Suprapubic skin (tissue), 4 donors: ENCODE measurements around the gene MRPL3. TPM values are rescaled to one million over a fixed set of nuclear protein-coding genes. Genes with fewer than 3 reads are reported as not detected.

Source experiments
- DNase-seq, 2 donors: peaks; one replicate each; pipeline ENCODE4 v3.0.0-alpha.2; 2019; ENCODE audit warnings: low spot score in 2 of 2
- H3K27ac ChIP-seq: fragments of 200-600 bp; sonication (generic); one replicate; pipeline ENCODE4 v1.5.1; 2019
- H3K27me3 ChIP-seq: fragments of 200-600 bp; sonication (generic); one replicate; pipeline ENCODE4 v1.5.1; 2019
- H3K36me3 ChIP-seq: fragments of 200-600 bp; sonication (generic); one replicate; pipeline ENCODE4 v1.5.1; 2019
- H3K4me1 ChIP-seq: fragments of 200-600 bp; sonication (generic); one replicate; pipeline ENCODE4 v1.5.1; 2019
- H3K4me3 ChIP-seq: fragments of 200-600 bp; sonication (generic); one replicate; pipeline ENCODE4 v1.5.1; 2019; ENCODE audit warnings: mild to moderate bottlenecking
- H3K9me3 ChIP-seq: fragments of 200-600 bp; sonication (generic); one replicate; pipeline ENCODE4 v1.5.1; 2019
- EP300 ChIP-seq: sonication (generic); formaldehyde crosslinking; IDR thresholded peaks from one replicate; pipeline ENCODE4 v1.6.1; 2017; ENCODE audit warnings: antibody characterized with exemption
- POLR2A ChIP-seq, 2 donors: fragments of 450-650 bp; IDR thresholded peaks; one replicate each; pipeline ENCODE4 v1.6.1; 2017; ENCODE audit warnings: antibody characterized with exemption in 2 of 2, mild to moderate bottlenecking in 2 of 2, moderate library complexity in 2 of 2
- POLR2AphosphoS5 ChIP-seq, 3 donors: sonication (generic); formaldehyde crosslinking; IDR thresholded peaks; one replicate each; pipeline ENCODE4 v1.6.1; 2017; ENCODE audit warnings: antibody characterized with exemption in 3 of 3
- WGBS: methylation state at CpG from one replicate; pipeline ENCODE4 v1.1.5; 2018; 5-methylcytosine and 5-hydroxymethylcytosine counted together
- total RNA-seq, 4 donors: library from RNA; depleted of rRNA; stranded (reverse); fragments of >200 nt; gene quantifications; one replicate each; pipeline ENCODE4 v1.1.0, GENCODE V29; 2016
- TF ChIP-seq, protein P1 (sequence below), 2 donors: fragments of 200-600 bp in 1 of 2; fragments of 450-650 bp in 1 of 2; sonication (generic) in 1 of 2; IDR thresholded peaks; one replicate each; pipeline ENCODE4 v1.5.1; 2016 to 2019; ENCODE audit warnings: antibody characterized with exemption in 2 of 2, mild to moderate bottlenecking in 1 of 2, moderate library complexity in 1 of 2

The MRPL3 gene
- total RNA-seq, 4 donors from 2014 or later = 55.4 to 71.9 (median 67.8) TPM

DNA sequence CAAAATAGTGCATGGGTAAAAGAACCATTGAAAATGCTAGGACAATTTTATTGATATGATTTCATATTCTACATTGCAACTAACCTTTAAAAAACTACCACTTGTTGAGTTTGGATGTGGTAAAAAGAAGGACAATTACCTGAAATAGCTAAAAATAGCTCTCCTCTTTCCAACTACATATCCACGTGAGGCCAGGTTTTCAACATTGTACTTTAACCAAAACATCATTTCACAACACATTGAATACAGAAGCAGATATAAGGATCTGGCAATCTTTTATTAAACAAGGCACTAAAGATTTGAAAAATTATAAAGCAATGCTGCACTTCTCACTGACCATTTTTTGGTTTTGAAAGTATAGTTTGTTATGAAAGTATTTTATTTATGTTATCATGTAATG, 28.1 kb upstream of the MRPL3 start:
- DNase-seq = no peak
- peaks cover 3% of the 10 kb centered on the region for H3K4me1 ChIP-seq
- no peak for TF ChIP-seq POLR2A (IDR thresholded peaks at IDR 0.05)
- TF ChIP-seq, protein P1, sequence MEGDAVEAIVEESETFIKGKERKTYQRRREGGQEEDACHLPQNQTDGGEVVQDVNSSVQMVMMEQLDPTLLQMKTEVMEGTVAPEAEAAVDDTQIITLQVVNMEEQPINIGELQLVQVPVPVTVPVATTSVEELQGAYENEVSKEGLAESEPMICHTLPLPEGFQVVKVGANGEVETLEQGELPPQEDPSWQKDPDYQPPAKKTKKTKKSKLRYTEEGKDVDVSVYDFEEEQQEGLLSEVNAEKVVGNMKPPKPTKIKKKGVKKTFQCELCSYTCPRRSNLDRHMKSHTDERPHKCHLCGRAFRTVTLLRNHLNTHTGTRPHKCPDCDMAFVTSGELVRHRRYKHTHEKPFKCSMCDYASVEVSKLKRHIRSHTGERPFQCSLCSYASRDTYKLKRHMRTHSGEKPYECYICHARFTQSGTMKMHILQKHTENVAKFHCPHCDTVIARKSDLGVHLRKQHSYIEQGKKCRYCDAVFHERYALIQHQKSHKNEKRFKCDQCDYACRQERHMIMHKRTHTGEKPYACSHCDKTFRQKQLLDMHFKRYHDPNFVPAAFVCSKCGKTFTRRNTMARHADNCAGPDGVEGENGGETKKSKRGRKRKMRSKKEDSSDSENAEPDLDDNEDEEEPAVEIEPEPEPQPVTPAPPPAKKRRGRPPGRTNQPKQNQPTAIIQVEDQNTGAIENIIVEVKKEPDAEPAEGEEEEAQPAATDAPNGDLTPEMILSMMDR (IDR thresholded peaks at IDR 0.05) = no peak
- no peak for TF ChIP-seq POLR2AphosphoS5 (IDR thresholded peaks at IDR 0.05)
- no peak overlapping the region for H3K4me3 ChIP-seq
- peaks cover 23% of the 10 kb centered on the region for H3K27me3 ChIP-seq
- 69% methylated on average over 1 of the region's 1 CpG for WGBS
- no peaks in the 10 kb centered on the region for H3K36me3 ChIP-seq
- H3K27ac ChIP-seq = no peak overlapping the region
- no peaks in the 10 kb centered on the region for H3K9me3 ChIP-seq

DNA sequence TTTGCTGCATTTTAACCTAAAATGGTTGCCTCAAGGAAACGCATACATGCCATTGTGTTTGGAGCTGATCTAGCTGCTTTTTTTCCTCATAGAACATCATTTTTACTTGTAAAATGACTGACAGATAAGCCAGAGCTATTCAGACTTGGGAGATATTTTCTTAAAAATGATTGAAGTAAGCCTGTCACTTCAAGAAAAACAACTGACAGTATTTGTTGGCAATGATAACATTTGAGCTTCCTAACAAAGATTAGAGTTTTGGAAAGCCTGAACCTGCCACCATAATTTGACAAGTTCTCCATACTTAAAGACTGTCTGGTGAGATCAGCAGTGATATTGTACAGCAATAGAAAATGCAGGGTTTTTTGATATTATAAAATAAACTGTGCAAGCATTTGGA, 27.6 kb upstream of the MRPL3 start:
- no peaks in the 10 kb centered on the region for H3K9me3 ChIP-seq
- no peak overlapping the region for H3K27ac ChIP-seq
- H3K27me3 ChIP-seq = peaks cover 25% of the 10 kb centered on the region
- H3K4me3 ChIP-seq = no peak overlapping the region
- TF ChIP-seq, protein P1 (IDR thresholded peaks at IDR 0.05) = no peak
- TF ChIP-seq POLR2AphosphoS5 (IDR thresholded peaks at IDR 0.05) = no peak
- TF ChIP-seq POLR2A (IDR thresholded peaks at IDR 0.05) = no peak
- TF ChIP-seq EP300 = no peak
- no peak for DNase-seq
- 69% methylated on average over 1 of the region's 1 CpG for WGBS
- peaks cover 3% of the 10 kb centered on the region for H3K4me1 ChIP-seq
- no peaks in the 10 kb centered on the region for H3K36me3 ChIP-seq

DNA sequence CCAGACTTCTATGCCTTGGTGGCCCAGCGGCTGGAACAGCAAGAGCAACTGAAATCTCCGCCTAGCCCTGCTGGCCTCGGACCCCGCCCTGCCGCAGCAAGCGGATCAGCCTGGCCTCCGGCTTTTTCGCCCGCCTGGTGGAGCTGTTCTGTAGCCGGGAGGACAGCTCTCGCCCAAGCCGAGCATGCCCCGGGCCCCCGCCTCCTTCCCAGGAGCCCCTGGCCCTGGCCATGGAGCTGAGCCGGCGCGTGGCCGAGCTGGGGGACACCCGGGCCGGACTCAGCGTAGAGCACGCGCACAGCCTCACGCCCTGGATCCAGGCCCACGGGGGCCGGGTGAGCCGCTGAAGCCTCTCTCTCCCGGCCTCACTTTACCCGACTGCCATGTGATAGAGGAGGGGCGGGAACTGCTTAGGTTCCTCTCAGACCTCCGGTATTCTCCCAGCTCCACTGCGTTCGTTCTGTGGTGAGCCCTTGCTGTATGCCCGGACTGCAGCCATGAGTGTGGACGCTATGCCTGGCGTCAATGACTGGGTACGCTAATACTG, 24.1 kb upstream of the MRPL3 start:
- 37% methylated on average over 5 of the region's 37 CpGs for WGBS
- peaks cover 32% of the 10 kb centered on the region for H3K27me3 ChIP-seq
- peaks cover 3% of the 10 kb centered on the region for H3K4me1 ChIP-seq
- no peak for DNase-seq
- H3K36me3 ChIP-seq = no peaks in the 10 kb centered on the region
- TF ChIP-seq POLR2A (IDR thresholded peaks at IDR 0.05) = no peak
- no peak for TF ChIP-seq POLR2AphosphoS5 (IDR thresholded peaks at IDR 0.05)
- TF ChIP-seq, protein P1 (IDR thresholded peaks at IDR 0.05) = no peak
- no peak for TF ChIP-seq EP300
- no peak overlapping the region for H3K27ac ChIP-seq
- peak overlapping the region; percentile 35 for H3K4me3 ChIP-seq
- no peaks in the 10 kb centered on the region for H3K9me3 ChIP-seq

DNA sequence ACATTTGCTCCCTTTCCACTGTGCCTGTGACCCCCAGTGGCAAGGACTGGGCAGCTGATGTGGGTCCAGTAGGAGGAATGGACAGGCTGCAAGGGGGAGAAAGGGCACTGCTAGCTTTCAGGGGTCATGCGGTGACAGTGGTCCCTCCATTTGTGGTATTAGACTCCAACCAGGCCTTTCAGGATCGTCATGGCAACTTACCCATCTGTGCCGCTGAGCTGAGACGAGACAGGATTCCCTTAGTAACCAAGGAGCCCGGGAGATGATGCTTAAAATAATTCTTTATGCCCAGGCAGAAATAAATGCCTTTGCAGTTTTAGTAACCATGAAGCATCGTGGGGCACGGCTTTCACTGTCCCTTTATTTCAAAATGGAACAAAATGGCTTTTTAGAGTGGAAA, 15.9 kb upstream of the MRPL3 start:
- TF ChIP-seq, protein P1 (IDR thresholded peaks at IDR 0.05) = no peak
- TF ChIP-seq POLR2AphosphoS5 (IDR thresholded peaks at IDR 0.05) = no peak
- TF ChIP-seq POLR2A (IDR thresholded peaks at IDR 0.05) = no peak
- TF ChIP-seq EP300 = no peak
- H3K9me3 ChIP-seq = no peaks in the 10 kb centered on the region
- 86% methylated on average over 7 of the region's 7 CpGs for WGBS

DNA sequence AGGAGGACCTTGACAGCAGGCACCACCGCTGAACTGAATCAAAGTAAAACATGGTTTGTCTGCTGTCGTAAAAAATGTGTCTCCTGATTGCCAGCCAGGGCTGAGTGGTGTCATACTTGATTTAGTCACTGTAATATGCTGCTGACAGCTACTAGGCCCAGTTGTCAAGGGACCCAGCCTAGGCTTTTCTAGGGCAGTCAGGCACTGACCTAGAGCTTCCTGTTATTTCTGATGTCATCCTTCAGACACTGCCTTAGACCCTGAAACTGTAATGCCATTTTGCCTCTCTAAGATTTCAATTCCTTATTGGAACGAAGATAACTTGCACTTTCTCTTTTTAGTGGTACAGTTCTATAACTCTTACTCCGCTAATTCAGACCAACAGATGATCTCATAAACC, 2.6 kb upstream of the MRPL3 start:
- no peak overlapping the region for H3K27ac ChIP-seq
- WGBS = 85% methylated on average over 4 of the region's 4 CpGs
- peaks cover 23% of the 10 kb centered on the region for H3K4me1 ChIP-seq
- peaks cover under 1% of the 10 kb centered on the region for H3K36me3 ChIP-seq
- TF ChIP-seq POLR2AphosphoS5 (IDR thresholded peaks at IDR 0.05) (no peak), POLR2A (IDR thresholded peaks at IDR 0.05) (no peak), EP300 (no peak)
- TF ChIP-seq, protein P1 (IDR thresholded peaks at IDR 0.05) = no peak
- H3K9me3 ChIP-seq = no peaks in the 10 kb centered on the region
- no peak overlapping the region for H3K4me3 ChIP-seq
- no peak for DNase-seq
- H3K27me3 ChIP-seq = peaks cover 14% of the 10 kb centered on the region

More for the DNA sequence above, 15.9 kb upstream of the MRPL3 start:
- Histone ChIP-seq H3K4me1 (no peaks in the 10 kb centered on the region), H3K4me3 (no peak overlapping the region), H3K27me3 (no peaks in the 10 kb centered on the region), H3K27ac (no peak overlapping the region), H3K36me3 (no peaks in the 10 kb centered on the region)
- DNase-seq = no peak
